Progenitor cell of endocrine pancreas (in vitro differentiated cells): ENCODE data around the gene MBP. TPM values are rescaled to one million over a fixed set of nuclear protein-coding genes. Genes with fewer than 3 reads are reported as not detected.

Experiments used
- DNase-seq: peaks from one replicate; pipeline ENCODE4 v3.0.0; 2021; ENCODE audit warnings: low spot score; ENCODE audit not compliant: unreplicated experiment
- H3K27ac Mint-ChIP-seq: 2 replicates; pipeline ENCODE4 v1.8.0; 2021; ENCODE audit warnings: mild to moderate bottlenecking, moderate library complexity, mixed read lengths
- H3K27me3 Mint-ChIP-seq: 2 replicates; pipeline ENCODE4 v1.8.0; 2021; ENCODE audit warnings: mixed read lengths
- H3K36me3 Mint-ChIP-seq: 2 replicates; pipeline ENCODE4 v1.8.0; 2022; ENCODE audit warnings: mixed read lengths; ENCODE audit not compliant: insufficient read depth
- H3K4me1 Mint-ChIP-seq: 2 replicates; pipeline ENCODE4 v1.8.0; 2021; ENCODE audit warnings: low read depth, mixed read lengths
- H3K4me3 Mint-ChIP-seq: 2 replicates; pipeline ENCODE4 v1.8.0; 2021; ENCODE audit warnings: low read depth, mild to moderate bottlenecking, moderate library complexity, mixed read lengths
- H3K9me3 Mint-ChIP-seq: 2 replicates; pipeline ENCODE4 v1.8.0; 2021; ENCODE audit warnings: low read depth, mixed read lengths
- total RNA-seq: library from RNA; stranded (reverse); gene quantifications from 2 replicates; pipeline ENCODE4 v1.2.1, GENCODE V29; 2021
- TF ChIP-seq, protein P1 (sequence below): fragments of 200-600 bp; sonication (generic); IDR thresholded peaks from one replicate; pipeline ENCODE4 v1.5.0; 2021; ENCODE audit warnings: antibody characterized with exemption, mild to moderate bottlenecking; ENCODE audit not compliant: unreplicated experiment

MBP gene
- total RNA-seq, 1 donor from 2014 or later: 38.4 TPM

DNA sequence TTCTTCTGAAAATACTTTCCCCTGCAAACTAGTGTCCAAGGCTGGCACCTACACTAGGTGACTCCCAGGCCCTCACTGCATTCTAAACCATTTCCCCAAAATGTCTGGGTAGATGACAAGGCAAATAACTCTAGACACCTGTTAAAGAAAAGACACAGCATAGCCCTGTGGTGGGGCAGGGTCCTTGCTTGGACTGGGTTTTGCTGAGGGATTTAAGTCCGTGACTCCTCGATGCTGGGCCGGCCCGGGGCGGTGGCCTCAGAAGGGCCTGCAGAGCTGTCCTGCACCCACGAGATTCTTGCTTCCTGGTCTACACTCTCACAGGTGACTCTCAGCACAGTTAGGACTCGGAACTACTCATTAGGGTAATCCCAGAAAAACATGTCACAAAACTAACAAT lies 55.2 kb downstream of the MBP start:
- no peak overlapping the region for H3K27ac Mint-ChIP-seq
- H3K36me3 Mint-ChIP-seq: peaks cover 4% of the 10 kb centered on the region
- no peaks in the 10 kb centered on the region for H3K4me1 Mint-ChIP-seq
- H3K9me3 Mint-ChIP-seq: no peaks in the 10 kb centered on the region
- no peak for DNase-seq
- no peaks in the 10 kb centered on the region for H3K27me3 Mint-ChIP-seq
- TF ChIP-seq, protein P1, sequence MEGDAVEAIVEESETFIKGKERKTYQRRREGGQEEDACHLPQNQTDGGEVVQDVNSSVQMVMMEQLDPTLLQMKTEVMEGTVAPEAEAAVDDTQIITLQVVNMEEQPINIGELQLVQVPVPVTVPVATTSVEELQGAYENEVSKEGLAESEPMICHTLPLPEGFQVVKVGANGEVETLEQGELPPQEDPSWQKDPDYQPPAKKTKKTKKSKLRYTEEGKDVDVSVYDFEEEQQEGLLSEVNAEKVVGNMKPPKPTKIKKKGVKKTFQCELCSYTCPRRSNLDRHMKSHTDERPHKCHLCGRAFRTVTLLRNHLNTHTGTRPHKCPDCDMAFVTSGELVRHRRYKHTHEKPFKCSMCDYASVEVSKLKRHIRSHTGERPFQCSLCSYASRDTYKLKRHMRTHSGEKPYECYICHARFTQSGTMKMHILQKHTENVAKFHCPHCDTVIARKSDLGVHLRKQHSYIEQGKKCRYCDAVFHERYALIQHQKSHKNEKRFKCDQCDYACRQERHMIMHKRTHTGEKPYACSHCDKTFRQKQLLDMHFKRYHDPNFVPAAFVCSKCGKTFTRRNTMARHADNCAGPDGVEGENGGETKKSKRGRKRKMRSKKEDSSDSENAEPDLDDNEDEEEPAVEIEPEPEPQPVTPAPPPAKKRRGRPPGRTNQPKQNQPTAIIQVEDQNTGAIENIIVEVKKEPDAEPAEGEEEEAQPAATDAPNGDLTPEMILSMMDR: no peak
- no peak overlapping the region for H3K4me3 Mint-ChIP-seq

DNA sequence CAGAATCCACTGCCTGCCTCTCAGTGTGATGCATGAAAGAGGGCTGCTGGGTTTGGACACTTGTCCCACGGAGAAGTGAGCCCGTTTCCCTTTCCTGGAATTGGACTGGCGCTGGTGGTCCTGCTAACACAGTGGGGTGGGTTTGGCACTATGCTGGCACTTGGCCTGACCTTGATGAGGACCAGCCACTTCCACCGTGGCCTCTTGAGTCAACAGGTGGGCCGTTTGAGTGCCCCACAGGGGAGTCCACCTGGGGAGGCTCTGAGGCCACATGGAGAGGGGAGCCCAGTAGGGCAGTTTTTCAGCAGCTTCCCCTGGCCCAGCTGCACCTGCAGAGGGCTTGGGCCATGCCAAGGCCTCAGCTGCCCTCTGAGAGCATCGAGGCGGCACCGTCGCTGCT lies 56.5 kb downstream of the MBP start:
- H3K27ac Mint-ChIP-seq: no peak overlapping the region
- TF ChIP-seq, protein P1: no peak
- DNase-seq: no peak
- H3K36me3 Mint-ChIP-seq: peaks cover 4% of the 10 kb centered on the region
- H3K4me3 Mint-ChIP-seq: no peak overlapping the region
- H3K27me3 Mint-ChIP-seq: no peaks in the 10 kb centered on the region
- no peaks in the 10 kb centered on the region for H3K4me1 Mint-ChIP-seq
- no peaks in the 10 kb centered on the region for H3K9me3 Mint-ChIP-seq

DNA sequence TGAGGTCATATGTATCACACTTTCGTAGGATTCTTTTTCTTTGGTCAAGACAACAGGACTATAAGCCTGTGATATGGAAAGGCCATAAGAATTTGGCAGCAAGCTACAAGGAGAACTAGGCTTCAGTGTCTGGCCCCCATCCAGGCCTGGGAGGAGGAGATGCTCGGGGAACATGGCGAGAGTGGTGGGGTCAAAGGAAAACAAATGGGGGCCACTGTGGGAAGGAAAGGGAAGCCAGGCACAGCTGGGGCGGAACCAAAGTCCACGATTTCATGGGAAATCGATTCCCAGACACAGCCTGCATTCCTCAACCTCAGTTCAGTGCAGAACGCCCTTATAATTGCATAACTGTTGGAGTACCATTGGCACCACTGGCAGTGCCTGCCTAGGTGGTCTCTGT lies 58.2 kb downstream of the MBP start:
- H3K27me3 Mint-ChIP-seq: no peaks in the 10 kb centered on the region
- no peak overlapping the region for H3K4me3 Mint-ChIP-seq
- no peak overlapping the region for H3K27ac Mint-ChIP-seq
- H3K36me3 Mint-ChIP-seq: peaks cover 9% of the 10 kb centered on the region
- no peak for DNase-seq
- H3K9me3 Mint-ChIP-seq: no peaks in the 10 kb centered on the region
- no peaks in the 10 kb centered on the region for H3K4me1 Mint-ChIP-seq
- TF ChIP-seq, protein P1: no peak

DNA sequence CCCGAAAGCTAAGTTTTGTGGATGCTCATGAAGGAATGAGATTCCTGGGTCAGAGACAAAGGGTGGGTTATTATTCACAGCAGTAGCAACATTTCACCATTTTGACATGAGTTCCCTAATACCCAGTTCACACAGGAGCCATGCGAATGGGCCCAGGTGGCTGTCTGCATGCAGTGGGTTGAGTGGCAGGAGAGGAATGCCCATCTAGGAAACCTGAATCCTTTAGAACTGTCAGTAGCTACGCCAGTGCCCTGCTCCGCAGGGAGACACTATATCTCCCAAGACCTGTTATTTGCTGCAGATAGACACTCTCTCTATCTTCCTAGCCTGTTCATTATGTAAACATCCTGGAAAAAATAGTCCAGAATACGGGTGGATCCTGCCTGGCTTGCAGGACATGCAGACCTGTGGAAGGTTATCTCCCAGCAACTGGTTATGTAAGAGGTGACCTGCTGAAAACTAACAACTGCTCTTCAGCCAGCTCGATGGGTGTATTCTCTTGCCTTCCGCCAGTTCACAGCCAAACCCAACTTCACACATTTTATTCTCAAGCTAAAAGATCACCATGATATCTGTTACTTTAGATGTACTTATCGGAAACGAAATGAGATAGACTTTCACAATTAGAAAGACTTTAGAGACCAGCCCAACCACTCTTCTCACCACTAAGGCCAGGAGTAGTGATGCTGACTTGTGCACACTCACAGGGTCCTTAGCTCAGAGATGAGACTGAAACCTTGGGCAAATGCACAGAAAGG lies 59.1 kb downstream of the MBP start:
- Mint-ChIP-seq H3K9me3 (no peaks in the 10 kb centered on the region), H3K27ac (no peak overlapping the region), H3K4me1 (peaks cover 7% of the 10 kb centered on the region), H3K27me3 (no peaks in the 10 kb centered on the region), H3K36me3 (peaks cover 9% of the 10 kb centered on the region), H3K4me3 (no peak overlapping the region)
- no peak for DNase-seq
- TF ChIP-seq, protein P1: no peak

DNA sequence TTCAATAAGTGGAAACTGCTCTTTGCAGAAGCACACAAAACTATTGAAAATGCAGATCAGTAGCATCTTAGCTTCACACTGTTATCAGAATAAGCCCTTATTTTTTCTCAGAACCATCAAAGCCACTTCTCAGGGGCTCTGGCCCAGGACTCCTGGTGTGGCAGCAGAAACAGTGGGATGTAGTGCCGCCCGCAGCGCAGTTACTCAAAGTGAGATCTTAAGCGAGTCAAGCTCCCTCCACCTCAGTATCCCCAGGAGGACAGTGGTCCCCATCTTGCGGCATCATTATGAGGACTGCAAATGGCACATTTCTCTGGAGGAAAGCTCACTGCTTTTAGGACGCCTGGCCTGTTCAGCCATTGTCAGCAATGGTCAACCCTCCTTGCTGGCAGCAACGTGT lies 60.0 kb downstream of the MBP start:
- Mint-ChIP-seq H3K36me3 (peaks cover 5% of the 10 kb centered on the region), H3K4me1 (peaks cover 16% of the 10 kb centered on the region), H3K27me3 (no peaks in the 10 kb centered on the region), H3K27ac (no peak overlapping the region), H3K4me3 (no peak overlapping the region), H3K9me3 (no peaks in the 10 kb centered on the region)
- TF ChIP-seq, protein P1: no peak
- DNase-seq: no peak
